ENCODE data around the gene ARHGAP6. TPM values are rescaled to one million over a fixed set of nuclear protein-coding genes. Genes with fewer than 3 reads are reported as not detected.

The ARHGAP6 gene
- total and polyA plus RNA-seq, 2 experiments from 2014 or later = 0.26 to 0.59 TPM

DNA sequence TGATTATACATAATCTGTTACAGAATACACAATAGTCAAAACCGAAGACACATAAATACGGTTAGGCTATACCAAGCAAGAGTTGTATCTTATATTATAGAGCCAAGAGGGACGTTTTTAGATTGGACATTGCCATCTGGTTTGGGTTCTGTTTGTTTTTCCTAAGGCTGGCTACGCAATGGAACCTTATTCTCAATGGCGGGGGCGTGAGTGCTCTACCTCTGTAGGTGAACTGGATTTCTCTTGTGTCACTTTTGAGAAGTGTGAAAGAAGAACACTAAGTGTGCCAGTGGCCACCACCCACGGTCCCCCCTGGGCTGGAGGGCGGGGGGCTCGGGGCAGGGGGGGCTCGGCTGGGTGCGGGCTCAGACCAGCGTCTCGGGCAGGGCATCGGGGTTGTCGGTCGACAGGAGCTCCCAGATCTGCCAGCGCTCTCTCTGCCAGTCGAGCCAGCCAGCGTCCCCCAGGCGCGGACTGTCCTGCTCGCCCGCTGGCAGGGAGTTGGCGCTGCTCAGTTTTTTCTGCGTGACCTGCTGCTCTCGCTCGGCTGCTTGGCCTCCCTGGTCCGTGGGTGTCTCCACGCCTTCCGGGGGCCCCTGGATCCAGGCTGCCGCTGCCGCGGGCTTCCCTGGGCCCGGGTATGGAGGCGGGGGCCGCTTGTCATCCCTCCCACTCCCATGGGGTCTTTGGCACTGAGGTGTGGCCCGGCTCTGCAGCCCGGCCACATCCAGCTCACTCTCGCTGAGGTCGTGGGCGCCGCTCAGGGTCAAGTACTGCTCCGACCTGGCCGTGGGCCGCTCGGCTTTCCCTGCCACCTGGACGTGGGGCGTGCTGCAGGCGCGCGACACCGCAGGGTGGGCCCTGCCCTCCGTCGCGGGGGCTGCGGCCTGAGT is 527.0 kb downstream of the ARHGAP6 start:
- H3K27me3 ChIP-seq (ENCODE audit: insufficient read depth) = no peaks in the 10 kb centered on the region
- H3K4me3 ChIP-seq = no peak overlapping the region
- H2AFZ ChIP-seq = no peak overlapping the region
- no peaks in the 10 kb centered on the region for H3K27me3 Mint-ChIP-seq (ENCODE audit: insufficient read depth, low read depth, poor library complexity)
- no peaks in the 10 kb centered on the region for H3K4me1 ChIP-seq (ENCODE audit: insufficient read depth)
- H3K27ac ChIP-seq (ENCODE audit: low read depth) = no peak overlapping the region
- no peaks in the 10 kb centered on the region for H3K79me2 ChIP-seq (replicated peaks; ENCODE audit: insufficient read depth)
- H3K4me1 Mint-ChIP-seq = peaks cover 3% of the 10 kb centered on the region; the same call in 1 of the 3 replicates
- H3K4me3 Mint-ChIP-seq = no peak overlapping the region
- H3K36me3 ChIP-seq (ENCODE audit: insufficient read depth) = no peaks in the 10 kb centered on the region
- DNase-seq (ENCODE audit: low spot score) (no peak), ATAC-seq (no peak)
- no peak overlapping the region for H3K4me2 ChIP-seq
- no peaks in the 10 kb centered on the region for H3F3A ChIP-seq (replicated peaks; ENCODE audit: low read depth)
- TF ChIP-seq NANOG (IDR thresholded peaks at IDR 0.05; ENCODE audit: borderline replicate concordance) (no peak), ZNF331 (CRISPR knock-in tag; IDR thresholded peaks at IDR 0.05; ENCODE audit: low read depth) (no peak)
- no peaks in the 10 kb centered on the region for H3K9me3 Mint-ChIP-seq
- no peaks in the 10 kb centered on the region for H4K20me1 ChIP-seq (replicated peaks; ENCODE audit: insufficient read depth)
- H3K27ac Mint-ChIP-seq = no peak overlapping the region
- H3K9me2 ChIP-seq (ENCODE audit: insufficient read depth) = no peaks in the 10 kb centered on the region
- H3K36me3 Mint-ChIP-seq (ENCODE audit: low read depth) = no peaks in the 10 kb centered on the region

- H2AFZ ChIP-seq = no peak overlapping the region
- H3K27me3 ChIP-seq (ENCODE audit: insufficient read depth) = no peaks in the 10 kb centered on the region
- Mint-ChIP-seq H3K4me1 (no peaks in the 10 kb centered on the region), H3K27me3 (ENCODE audit: insufficient read depth, low read depth, poor library complexity) (no peaks in the 10 kb centered on the region), H3K36me3 (ENCODE audit: low read depth) (no peaks in the 10 kb centered on the region), H3K4me3 (no peak overlapping the region), H3K27ac (no peak overlapping the region), H3K9me3 (no peaks in the 10 kb centered on the region)
- H3F3A ChIP-seq (replicated peaks; ENCODE audit: low read depth) = no peaks in the 10 kb centered on the region
- no peak overlapping the region for H3K4me3 ChIP-seq
- peak; percentile 25 for DNase-seq (ENCODE audit: low spot score)
- no peak overlapping the region for H3K4me2 ChIP-seq
- TF ChIP-seq, protein P1, sequence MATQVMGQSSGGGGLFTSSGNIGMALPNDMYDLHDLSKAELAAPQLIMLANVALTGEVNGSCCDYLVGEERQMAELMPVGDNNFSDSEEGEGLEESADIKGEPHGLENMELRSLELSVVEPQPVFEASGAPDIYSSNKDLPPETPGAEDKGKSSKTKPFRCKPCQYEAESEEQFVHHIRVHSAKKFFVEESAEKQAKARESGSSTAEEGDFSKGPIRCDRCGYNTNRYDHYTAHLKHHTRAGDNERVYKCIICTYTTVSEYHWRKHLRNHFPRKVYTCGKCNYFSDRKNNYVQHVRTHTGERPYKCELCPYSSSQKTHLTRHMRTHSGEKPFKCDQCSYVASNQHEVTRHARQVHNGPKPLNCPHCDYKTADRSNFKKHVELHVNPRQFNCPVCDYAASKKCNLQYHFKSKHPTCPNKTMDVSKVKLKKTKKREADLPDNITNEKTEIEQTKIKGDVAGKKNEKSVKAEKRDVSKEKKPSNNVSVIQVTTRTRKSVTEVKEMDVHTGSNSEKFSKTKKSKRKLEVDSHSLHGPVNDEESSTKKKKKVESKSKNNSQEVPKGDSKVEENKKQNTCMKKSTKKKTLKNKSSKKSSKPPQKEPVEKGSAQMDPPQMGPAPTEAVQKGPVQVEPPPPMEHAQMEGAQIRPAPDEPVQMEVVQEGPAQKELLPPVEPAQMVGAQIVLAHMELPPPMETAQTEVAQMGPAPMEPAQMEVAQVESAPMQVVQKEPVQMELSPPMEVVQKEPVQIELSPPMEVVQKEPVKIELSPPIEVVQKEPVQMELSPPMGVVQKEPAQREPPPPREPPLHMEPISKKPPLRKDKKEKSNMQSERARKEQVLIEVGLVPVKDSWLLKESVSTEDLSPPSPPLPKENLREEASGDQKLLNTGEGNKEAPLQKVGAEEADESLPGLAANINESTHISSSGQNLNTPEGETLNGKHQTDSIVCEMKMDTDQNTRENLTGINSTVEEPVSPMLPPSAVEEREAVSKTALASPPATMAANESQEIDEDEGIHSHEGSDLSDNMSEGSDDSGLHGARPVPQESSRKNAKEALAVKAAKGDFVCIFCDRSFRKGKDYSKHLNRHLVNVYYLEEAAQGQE (IDR thresholded peaks at IDR 0.05; ENCODE audit: unreplicated experiment) = no peak
- TF ChIP-seq, protein P2, sequence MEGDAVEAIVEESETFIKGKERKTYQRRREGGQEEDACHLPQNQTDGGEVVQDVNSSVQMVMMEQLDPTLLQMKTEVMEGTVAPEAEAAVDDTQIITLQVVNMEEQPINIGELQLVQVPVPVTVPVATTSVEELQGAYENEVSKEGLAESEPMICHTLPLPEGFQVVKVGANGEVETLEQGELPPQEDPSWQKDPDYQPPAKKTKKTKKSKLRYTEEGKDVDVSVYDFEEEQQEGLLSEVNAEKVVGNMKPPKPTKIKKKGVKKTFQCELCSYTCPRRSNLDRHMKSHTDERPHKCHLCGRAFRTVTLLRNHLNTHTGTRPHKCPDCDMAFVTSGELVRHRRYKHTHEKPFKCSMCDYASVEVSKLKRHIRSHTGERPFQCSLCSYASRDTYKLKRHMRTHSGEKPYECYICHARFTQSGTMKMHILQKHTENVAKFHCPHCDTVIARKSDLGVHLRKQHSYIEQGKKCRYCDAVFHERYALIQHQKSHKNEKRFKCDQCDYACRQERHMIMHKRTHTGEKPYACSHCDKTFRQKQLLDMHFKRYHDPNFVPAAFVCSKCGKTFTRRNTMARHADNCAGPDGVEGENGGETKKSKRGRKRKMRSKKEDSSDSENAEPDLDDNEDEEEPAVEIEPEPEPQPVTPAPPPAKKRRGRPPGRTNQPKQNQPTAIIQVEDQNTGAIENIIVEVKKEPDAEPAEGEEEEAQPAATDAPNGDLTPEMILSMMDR (conservative IDR thresholded peaks at IDR 0.05; ENCODE audit: low read depth in 2 of 2) = peak in 1 of 2 experiments; percentile 55; a peak in 3 of 4 replicates
- TF ChIP-seq EZH2phosphoT487 (IDR thresholded peaks at IDR 0.05; ENCODE audit: unreplicated experiment) = no peak
- H3K27ac ChIP-seq (ENCODE audit: low read depth) = no peak overlapping the region
- H3K79me2 ChIP-seq (replicated peaks; ENCODE audit: insufficient read depth) = no peaks in the 10 kb centered on the region
- H4K20me1 ChIP-seq (replicated peaks; ENCODE audit: insufficient read depth) = no peaks in the 10 kb centered on the region
- no peak for ATAC-seq
- H3K36me3 ChIP-seq (ENCODE audit: insufficient read depth) = no peaks in the 10 kb centered on the region
- no peaks in the 10 kb centered on the region for H3K9me2 ChIP-seq (ENCODE audit: insufficient read depth)
- no peaks in the 10 kb centered on the region for H3K4me1 ChIP-seq (ENCODE audit: insufficient read depth)
Observed at GRCh38 chrX:11137543-11138139, 528.1 kb downstream of the ARHGAP6 start.
